ENCODE measurements around the gene ITSN2.

GRCh38 chr2:24354395-24354794, 5.9 kb downstream of the ITSN2 start:
- TF ChIP-seq EZH2 (IDR thresholded peaks at IDR 0.05; ENCODE audit: borderline replicate concordance, low read length) = no peak
- no peak for TF ChIP-seq CTCF (conservative IDR thresholded peaks at IDR 0.05 in 1 of 2, IDR thresholded peaks at IDR 0.05 in 1 of 2; ENCODE audit: extremely low read depth in 1 of 2, insufficient read depth in 1 of 2, low read depth in 1 of 2, low read length in 2 of 2)
